DMS53 treated with DMSO at 0.1 percent for 48 hours (cell line): ENCODE data around the gene NPIPB4.
"Not testable (repeated sequence)": the region's sequence is repeated elsewhere in the genome, so short reads cannot be mapped to it uniquely, and the experiment has no call there.

Experiments
- DNase-seq: peaks from one replicate; lab custom pipeline; 2025; ENCODE audit not compliant: unreplicated experiment; lab: John Stamatoyannopoulos, UW

NPIPB4 gene

DNA sequence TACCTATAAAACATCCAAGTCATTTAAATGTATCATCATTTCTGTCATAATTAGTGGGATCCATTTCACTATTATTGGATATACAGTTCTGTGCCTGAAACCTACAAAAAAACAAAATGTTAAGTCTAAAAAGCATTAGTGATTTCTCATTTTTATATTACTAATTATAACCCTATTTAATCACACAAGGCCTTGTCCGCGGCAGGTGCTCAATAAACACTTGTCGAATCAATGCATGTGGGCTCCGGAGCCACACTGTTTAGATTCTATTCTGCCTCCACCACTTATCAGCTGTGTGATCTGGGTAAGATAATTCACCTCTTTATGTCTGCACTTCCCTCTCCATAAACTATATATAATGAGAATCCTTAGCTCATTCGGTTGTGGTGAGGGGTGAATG lies at the start of gene NPIPB4:
NPIPB4 (minus strand) TSS at position 101 of the 400 bp plus-strand sequence. CDS start 378 bp downstream, outside the sequence.
- not testable (repeated sequence) for DNase-seq

DNA sequence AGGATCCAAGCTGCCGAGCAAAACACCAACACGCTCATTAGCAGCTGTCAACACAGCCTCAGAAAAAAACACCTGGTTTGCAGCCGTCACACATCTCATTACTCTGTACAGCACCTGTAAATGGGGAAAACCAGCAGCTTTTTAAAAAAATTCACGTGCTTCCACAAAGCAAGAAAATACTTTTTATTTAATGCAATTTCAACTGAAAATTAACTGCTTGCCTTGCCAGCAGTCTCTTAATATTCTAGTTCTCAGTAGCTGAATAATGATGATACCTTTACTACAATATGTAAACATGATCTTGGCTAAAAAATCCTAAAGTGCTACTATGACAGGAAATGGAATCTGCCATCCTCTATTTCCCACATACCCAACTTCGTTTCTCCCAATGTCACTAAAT lies 41.4 kb upstream of the NPIPB4 start:
- DNase-seq, result not testable (repeated sequence)

DNA sequence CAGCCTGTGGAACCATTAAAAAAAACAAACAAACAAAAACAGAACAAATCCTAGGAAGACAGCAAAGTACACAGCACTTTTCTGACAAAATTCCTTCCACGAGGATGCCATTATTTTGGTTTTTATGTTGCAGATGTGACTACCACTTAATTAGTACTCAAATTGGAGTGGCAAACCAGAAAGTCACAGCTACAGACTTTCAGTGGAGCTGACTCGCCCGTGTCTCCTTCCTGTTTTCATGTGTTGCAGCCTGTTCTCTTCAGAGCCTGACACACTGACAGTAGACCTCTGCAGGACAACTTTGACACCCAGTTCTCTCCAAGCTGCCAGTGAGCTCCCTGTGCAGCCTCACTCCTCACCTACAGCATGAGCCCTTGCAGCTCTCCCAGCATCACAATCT lies 24.4 kb upstream of the NPIPB4 start:
- DNase-seq, result not testable (repeated sequence)

DNA sequence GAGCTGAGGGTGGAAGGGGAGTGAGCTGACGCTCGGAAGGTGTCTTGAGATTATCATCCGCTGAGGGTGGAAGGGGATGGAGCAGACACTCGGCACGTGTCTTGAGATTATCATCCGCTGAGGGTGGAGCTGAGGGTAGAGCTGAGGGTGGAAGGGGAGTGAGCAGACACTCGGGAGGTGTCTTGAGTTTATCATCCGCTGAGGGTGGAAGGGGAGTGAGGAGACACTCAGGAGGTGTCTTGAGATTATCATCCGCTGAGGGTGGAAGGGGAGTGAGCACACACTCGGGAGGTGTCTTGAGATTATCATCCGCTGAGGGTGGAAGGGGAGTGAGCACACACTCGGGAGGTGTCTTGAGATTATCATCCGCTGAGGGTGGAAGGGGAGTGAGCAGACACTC lies 20.4 kb downstream of the NPIPB4 start:
- not testable (repeated sequence) for DNase-seq

DNA sequence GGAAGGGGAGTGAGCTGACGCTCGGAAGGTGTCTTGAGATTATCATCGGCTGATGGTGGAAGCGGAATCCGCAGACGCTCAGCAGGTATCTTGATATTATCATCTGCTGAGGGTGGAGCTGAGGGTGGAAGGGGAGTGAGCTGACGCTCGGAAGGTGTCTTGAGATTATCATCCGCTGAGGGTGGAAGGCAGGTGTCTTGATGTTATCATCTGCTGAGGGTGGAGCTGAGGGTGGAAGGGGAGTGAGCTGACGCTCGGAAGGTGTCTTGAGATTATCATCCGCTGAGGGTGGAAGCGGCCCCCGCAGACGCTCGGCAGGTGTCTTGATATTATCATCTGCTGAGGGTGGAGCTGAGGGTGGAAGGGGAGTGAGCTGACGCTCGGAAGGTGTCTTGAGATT lies 21.2 kb downstream of the NPIPB4 start:
- DNase-seq, result not testable (repeated sequence)

DNA sequence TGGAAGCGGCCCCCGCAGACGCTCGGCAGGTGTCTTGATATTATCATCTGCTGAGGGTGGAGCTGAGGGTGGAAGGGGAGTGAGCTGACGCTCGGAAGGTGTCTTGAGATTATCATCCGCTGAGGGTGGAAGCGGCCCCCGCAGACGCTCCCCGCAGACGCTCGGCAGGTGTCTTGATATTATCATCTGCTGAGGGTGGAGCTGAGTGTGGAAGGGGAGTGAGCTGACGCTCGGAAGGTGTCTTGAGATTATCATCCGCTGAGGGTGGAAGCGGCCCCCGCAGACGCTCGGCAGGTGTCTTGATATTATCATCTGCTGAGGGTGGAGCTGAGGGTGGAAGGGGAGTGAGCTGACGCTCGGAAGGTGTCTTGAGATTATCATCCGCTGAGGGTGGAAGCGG lies 21.8 kb downstream of the NPIPB4 start:
- not testable (repeated sequence) for DNase-seq

DNA sequence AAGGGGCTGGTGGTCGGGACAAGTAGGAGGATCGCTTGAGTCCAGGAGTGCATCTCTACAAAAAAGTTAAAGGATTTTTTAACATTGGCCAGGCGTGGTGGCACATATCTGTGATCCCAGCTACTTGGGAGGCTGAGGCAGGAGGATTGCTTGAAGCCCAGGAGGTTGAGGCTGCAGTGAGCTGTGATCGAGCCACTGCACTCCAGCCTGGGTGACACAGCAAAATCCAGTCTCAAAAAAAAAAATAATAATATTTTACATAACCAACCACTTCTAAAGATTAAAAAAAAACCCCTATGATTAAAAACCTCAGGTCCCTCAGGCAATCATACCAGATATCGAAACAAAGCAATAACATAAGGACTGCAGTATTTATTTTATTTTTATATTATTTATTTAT lies 23.3 kb downstream of the NPIPB4 start:
- not testable (repeated sequence) for DNase-seq

DNA sequence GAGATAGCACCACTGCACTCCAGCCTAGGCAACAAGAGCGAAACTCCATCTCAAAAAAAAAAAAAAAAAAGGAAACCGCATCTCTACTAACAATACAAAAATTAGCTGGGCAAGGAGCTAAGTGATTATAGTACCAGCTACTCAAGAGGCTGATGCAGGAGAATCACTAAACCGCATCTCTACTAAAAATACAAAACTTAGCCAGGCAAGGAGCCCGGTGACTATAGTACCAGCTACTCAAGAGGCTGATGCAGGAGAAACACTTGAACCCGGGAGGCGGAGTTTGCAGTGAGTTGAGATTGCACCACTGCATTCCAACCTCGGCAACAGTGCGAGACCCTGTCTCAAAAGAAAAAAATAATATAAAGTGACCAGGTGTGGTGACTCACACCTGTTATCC lies 27.6 kb downstream of the NPIPB4 start:
- not testable (repeated sequence) for DNase-seq

DNA sequence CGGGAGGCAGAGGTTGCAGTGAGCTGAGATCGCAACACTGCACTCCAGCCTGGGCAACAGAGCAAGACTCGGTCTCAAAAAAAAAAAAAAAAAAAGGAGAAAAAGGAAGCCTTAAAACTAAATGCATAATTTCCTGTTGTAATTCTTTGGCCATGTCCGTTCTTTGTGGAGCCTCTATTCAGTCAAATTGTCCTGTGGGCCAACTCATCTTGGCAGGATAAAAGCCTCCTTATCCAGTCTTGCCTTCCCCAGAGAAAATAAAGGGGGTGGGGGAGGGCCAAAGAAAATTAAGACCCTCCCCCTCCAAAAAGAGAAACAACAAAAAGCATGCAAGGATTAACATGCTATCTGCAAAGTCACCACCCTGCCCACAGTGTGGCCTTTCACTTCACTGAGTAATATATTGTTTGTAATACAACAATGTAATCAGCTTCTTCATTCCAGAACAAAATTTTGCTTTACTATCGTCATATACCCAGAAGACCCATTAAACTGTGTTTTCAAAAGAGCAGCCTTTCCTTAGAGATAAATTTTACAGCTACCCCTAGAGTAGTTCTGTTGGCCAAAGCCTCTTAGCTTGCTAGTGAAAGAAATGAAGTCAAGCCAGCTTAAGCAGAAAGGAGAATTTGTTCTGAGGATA lies 31.4 kb downstream of the NPIPB4 start:
- DNase-seq, result not testable (repeated sequence)

DNA sequence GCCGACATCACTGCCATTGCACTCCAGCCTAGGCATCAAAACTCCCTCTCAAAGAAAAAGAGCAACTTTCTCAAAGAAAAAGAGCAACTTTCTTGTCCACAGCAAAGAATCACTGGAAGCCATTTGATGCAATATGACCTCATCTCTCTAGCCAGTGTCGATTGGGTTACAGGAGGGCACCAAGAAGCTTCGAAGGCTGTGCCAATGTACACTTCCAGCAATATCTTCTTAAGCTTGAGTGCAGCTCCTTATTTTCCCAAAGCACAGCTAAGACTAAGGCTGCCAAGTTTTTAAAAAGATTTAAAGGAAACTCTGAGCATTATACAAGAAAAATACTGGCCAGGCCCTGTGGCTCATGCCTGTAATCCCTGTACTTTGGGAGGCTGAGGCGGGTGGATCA lies 32.0 kb downstream of the NPIPB4 start:
- not testable (repeated sequence) for DNase-seq

DNA sequence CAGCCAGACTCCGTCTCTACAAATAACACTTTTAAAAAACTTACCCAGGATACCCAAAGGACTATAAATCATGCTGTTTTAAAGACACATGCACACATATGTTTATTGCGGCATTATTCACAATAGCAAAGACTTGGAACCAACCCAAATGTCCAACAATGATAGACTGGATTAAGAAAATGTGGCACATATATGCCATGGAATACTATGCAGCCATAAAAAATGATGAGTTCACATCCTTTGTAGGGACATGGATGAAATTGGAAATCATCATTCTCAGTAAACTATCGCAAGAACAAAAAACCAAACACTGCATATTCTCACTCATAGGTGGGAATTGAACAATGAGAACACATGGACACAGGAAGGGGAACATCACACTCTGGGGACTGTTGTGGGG lies 34.3 kb downstream of the NPIPB4 start:
- not testable (repeated sequence) for DNase-seq

DNA sequence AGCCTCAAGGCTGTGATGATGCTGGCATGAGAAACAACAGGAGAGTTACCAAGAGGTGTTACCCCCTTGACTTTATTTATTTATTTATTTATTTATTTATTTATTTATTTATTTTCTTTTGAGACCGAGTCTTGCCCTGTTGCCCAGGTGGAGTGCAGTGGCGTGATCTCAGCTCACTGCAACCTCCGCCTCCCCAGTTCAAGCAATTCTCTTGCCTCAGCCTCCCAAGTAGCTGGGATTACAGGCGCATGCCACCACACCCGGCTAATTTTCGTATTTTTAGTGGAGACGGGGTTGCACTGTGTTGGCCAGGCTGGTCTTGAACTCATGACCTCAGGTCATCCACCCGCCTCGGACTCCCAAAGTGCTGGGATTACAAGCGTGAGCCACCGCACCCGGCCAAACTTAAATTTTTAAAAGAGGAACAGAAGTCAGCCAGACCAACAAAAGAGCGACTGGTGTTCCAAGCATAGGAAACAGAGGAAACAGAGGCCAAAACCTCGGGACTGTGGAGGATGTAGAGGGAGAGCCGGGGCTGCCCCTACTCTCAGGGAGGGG lies 36.6 kb downstream of the NPIPB4 start:
- DNase-seq, result not testable (repeated sequence)

DNA sequence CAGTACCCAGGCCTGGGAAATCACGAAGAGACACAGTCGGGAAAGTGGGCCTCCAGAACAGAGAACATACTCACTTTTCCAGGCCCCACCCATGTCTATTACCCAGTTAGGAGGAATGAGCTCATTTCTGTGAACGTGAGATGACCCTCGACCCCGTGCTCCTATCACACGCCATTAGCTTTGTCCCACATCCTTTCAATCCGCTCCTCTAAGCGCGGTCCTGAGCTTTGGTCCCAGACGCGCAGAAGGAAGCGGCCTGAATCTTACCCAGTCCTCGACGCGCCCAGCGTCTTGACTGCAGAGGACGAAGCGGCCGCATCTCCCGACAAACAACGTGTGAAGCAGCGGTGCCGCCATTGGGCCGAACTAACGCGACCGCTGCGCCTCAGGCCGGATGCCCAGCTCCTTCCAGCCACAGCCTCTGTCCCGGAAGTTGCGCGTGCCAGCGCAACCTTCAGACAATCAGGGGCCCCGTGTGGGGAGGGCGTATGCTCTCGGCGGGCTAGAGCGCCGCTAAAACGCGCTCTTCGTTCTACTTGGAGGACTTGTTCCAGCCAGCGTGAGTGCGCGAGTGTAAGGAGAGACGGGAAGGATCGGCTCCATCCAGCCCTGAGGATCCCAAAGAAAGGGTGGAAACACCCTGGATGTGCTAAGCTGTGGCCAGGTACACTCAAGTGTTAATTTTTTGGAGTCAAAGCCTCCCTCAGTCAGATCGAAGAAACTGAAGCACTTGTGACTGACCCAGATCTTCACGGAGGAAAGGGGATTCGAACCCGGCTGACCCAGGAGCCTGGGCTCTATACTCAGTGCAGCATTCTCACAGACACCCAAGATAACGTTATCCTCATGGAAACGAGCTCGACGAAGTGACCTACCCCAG lies 37.3 kb downstream of the NPIPB4 start:
- peak; percentile 35 for DNase-seq

DNA sequence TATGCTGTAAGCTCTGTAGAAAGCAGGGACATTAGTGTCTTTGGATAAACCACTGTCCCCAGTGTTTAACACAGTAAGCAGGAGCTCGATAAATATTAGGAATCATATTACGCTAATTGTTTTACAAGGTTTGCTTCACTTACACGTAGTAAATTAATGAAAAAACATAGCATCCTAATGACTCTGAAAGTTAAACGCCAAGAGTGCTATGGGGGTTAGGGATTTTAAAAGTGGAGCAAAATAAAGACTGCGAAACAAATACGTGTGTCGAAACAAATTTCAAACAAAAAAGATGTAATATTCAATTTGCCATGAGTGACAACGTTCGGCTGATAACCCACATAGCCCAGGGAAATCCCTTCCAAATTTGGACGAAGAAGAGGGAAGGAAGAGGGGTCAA lies 37.9 kb downstream of the NPIPB4 start:
- not testable (repeated sequence) for DNase-seq

DNA sequence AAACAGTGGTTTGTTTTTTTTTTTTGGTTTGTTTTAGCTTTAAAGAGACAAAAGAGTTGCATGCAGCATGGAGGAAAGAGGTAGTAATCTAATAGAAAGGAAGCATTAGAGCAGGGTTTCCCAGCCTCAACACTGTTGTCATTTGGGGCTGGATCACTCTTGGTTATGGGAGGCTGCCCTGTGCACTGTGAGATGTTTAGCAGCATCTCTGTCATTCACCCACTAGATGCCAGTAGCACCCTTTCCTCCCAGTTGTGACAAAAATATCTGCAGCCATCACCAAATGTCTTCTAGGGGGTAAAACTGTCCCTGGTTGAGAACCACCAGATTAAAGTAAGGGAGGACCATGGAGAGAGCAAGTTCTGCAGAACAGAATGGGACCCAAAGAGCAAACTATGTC lies 40.5 kb downstream of the NPIPB4 start:
- DNase-seq, result not testable (repeated sequence)

DNA sequence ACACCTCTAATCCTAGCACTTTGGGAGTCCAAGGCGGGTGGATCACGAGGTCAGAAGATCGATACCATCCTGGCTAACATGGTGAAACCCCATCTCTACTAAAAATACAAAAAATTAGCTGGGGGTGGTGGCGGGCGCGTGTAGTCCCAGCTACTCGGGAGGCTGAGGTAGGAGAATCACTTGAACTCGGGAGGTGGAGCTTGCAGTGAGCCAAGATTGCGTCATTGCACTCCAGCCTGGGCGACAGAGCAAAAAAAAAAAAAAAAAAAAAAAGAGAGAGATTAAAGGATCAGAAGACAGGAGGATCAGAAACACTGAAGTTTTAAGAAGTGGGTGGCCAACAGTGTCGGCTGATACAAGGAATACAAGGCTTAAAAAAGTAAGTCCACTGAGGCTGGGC lies 41.9 kb downstream of the NPIPB4 start:
- not testable (repeated sequence) for DNase-seq

DNA sequence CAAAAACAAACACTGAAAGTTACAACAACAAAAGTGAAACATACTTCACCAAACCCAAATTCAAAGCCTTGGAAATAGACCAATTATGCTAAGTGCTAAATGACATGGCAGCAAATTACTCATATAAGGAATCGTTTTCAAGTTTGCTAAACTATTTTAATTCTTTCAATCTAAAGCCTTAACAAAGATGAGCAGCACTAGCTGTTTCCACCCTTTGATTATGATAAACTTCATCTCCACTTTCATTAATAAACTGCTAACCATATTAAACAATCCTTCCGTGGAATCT lies 55.2 kb downstream of the NPIPB4 start:
- DNase-seq, result not testable (repeated sequence)

DNA sequence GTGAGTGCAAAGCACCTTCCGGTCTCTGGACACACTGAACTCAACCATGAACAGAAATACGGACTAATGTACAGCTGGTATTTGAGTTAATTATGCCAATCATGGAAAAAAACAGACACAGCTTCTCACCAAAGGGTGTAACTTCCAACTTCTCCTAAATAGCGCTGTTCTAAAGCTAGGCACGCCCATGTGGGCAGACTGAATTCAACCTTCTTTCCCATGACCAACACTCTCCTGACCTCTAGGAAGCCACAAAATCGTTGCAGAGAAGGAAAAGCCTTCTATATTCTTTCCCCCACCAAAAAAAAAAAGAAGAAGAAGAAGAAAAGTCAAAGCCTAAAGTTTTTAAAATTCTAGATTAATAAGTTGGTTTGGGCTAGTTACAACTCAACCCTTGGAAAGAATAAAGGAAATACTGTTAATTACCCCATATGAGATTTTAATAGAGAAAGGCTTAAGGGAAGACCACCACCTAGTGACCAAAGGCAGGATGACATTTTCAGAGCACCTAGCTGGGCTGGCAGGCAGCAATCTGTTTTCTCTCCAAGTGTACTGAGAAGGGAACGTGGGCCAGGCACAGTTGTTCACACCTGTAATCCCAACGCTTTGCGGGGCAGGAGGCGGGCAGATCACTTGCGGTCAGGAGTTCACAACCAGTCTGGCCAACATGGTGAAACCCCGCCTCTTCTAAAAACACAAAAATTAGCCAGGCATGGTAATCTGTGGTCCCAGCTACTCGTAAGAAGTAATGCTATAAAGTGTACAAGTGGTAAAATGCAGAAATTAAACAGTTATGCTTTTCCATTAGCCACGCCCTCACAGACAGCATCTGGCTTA lies 55.8 kb downstream of the NPIPB4 start:
- DNase-seq, result peak; percentile 1

DNA sequence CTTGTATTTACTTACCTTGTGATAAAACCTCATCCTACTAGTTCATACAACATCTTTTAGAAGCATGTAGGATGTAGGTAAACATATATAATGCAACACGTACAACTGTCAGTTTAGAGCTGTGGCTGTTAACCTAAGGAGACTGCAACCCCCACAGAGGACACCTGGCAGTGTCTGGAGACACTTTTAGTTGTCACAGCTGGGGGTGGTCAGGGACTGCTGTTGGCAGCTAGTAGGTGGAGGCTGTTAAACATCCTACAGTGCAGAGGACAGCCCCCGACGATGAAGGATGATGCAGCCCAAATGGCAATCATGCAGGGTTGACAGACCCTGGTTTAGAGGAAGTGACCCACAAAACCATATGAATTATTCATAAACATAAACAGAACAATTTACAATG lies 59.0 kb downstream of the NPIPB4 start:
- DNase-seq, result not testable (repeated sequence)

DNA sequence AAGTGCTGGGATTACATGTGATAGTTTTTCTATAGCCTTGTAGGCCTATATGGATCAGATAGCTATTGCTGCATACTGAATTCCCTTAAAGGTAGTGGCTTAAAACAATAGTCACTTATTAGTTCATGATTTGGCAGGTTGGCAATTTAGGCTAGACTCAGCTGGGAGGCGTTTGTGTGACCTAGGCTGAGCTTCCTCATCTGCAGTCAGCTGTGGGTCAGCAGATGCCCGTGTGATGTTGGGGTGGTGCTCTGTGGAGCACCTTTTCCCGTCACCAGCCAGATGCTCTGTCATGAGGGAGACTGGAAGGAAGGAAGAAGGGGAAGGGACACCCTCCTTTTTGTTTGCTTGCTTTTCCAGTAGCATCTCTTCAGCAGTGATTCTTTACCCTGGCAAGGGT lies 64.2 kb downstream of the NPIPB4 start:
- DNase-seq, result not testable (repeated sequence)

DNA sequence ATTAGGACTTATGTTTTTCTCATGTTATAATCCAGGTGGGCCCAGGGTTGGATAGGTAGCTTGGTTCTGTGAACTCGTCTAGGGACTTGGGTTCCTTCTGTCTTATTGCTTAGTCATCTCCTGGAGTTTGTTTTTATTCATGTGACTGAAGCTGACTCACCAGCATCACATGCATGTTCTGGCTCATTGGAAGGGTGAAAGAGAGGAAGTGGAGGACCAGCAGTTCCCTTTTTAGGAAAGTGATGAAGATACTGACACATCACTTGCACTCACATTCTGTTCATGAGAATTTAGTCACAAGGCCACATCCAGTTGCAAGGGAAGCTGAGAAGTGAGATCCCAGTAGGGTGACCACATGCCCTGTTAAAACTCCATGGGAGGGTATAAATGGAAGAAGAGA lies 67.0 kb downstream of the NPIPB4 start:
- not testable (repeated sequence) for DNase-seq
